HEK293 (cell line): ENCODE measurements around the gene GJC1.

Experiments
- GLIS2 ChIP-seq: fragments of 450-650 bp; formaldehyde crosslinking; IDR thresholded peaks from 2 replicates; pipeline ENCODE4 v1.5.1; 2016; ENCODE audit warnings: missing biosample characterization, missing genetic modification characterization
- MEIS1 ChIP-seq: sonication (generic); formaldehyde crosslinking; IDR thresholded peaks from 2 replicates; pipeline ENCODE4 v1.8.1; 2022; ENCODE audit warnings: missing genetic modification reagents, mild to moderate bottlenecking, borderline replicate concordance
- SALL2 ChIP-seq: fragments of 450-650 bp; formaldehyde crosslinking; IDR thresholded peaks from 2 replicates; pipeline ENCODE4 v1.5.0; 2017; ENCODE audit warnings: missing biosample characterization, mild to moderate bottlenecking, missing genetic modification characterization, borderline replicate concordance
- SCRT2 ChIP-seq: fragments of 450-650 bp; formaldehyde crosslinking; IDR thresholded peaks from 2 replicates; pipeline ENCODE4 v1.5.1; 2016; ENCODE audit warnings: missing biosample characterization, missing genetic modification characterization
- YY1 ChIP-seq: fragments of 450-650 bp; formaldehyde crosslinking; IDR thresholded peaks from 2 replicates; pipeline ENCODE4 v1.5.1; 2018; ENCODE audit warnings: missing biosample characterization, missing genetic modification characterization
- ZFP37 ChIP-seq: fragments of 450-650 bp; formaldehyde crosslinking; IDR thresholded peaks from 2 replicates; pipeline ENCODE4 v1.5.1; 2016; ENCODE audit warnings: missing biosample characterization, missing genetic modification characterization
- ZNF157 ChIP-seq: fragments of 450-650 bp; formaldehyde crosslinking; IDR thresholded peaks from 2 replicates; pipeline ENCODE4 v1.5.1; 2016; ENCODE audit warnings: missing biosample characterization, missing genetic modification characterization
- ZNF239 ChIP-seq: fragments of 450-650 bp; formaldehyde crosslinking; IDR thresholded peaks from 2 replicates; pipeline ENCODE4 v1.5.1; 2016; ENCODE audit warnings: missing biosample characterization, missing genetic modification characterization
- ZNF292 ChIP-seq: fragments of 450-650 bp; formaldehyde crosslinking; IDR thresholded peaks from 2 replicates; pipeline ENCODE4 v1.5.1; 2016; ENCODE audit warnings: low read depth, missing biosample characterization, missing genetic modification characterization, borderline replicate concordance
- ZNF311 ChIP-seq: fragments of 450-650 bp; formaldehyde crosslinking; IDR thresholded peaks from 2 replicates; pipeline ENCODE4 v1.5.1; 2017; ENCODE audit warnings: missing biosample characterization, missing genetic modification characterization, borderline replicate concordance
- ZNF404 ChIP-seq: fragments of 450-650 bp; formaldehyde crosslinking; IDR thresholded peaks from 2 replicates; pipeline ENCODE4 v1.5.1; 2017; ENCODE audit warnings: missing biosample characterization, missing genetic modification characterization
- ZNF558 ChIP-seq: fragments of 450-650 bp; formaldehyde crosslinking; IDR thresholded peaks from 2 replicates; pipeline ENCODE4 v1.5.1; 2016; ENCODE audit warnings: missing biosample characterization, missing genetic modification characterization
- ZNF585B ChIP-seq: fragments of 450-650 bp; formaldehyde crosslinking; IDR thresholded peaks from 2 replicates; pipeline ENCODE4 v1.5.1; 2016; ENCODE audit warnings: missing biosample characterization, missing genetic modification characterization
- TF ChIP-seq, protein P1 (sequence below): fragments of 450-650 bp; formaldehyde crosslinking; IDR thresholded peaks from 2 replicates; pipeline ENCODE4 v1.5.1; 2016; ENCODE audit warnings: missing biosample characterization, missing genetic modification characterization

DNA sequence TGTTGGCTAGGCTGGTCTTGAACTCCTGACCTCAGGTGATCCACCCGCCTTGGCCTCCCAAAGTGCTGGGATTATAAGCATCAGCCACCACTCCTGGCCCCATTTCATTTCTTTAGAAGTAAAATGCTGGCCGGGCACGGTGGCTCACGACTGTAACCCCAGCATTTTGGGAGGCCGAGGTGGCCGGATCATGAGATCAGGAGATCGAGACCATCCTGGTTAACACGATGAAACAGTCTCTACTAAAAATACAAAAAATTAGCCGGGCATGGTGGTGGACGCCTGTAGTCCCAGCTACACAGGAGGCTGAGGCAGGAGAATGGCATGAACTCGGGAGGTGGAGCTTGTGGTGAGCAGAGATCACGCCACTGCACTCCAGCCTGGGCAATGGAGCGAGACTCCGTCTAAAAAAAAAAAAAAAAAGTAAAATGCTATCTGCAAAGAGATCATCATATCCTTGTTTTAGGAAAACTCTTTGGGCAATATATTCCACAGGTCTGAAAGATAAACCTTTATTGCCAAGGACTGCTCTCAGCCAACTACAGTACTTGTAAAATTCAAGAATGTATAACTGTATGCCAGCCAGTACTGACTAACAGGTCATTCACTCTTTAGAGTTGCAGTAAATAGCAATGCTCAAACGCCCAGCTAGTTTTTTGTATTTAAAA lies 3.8 kb downstream of the GJC1 start:
- TF ChIP-seq GLIS2 (tag by site-specific recombination) (no peak), ZNF292 (tag by site-specific recombination) (no peak), ZNF157 (no peak), YY1 (tag by site-specific recombination) (no peak), ZNF239 (tag by site-specific recombination) (no peak), ZNF585B (tag by site-specific recombination) (no peak), ZNF558 (tag by site-specific recombination) (no peak), SCRT2 (tag by site-specific recombination) (no peak), ZNF311 (tag by site-specific recombination) (no peak), ZNF404 (tag by site-specific recombination) (no peak), ZFP37 (tag by site-specific recombination) (no peak), MEIS1 (CRISPR knock-in tag) (no peak), SALL2 (tag by site-specific recombination) (no peak)
- TF ChIP-seq, protein P1, sequence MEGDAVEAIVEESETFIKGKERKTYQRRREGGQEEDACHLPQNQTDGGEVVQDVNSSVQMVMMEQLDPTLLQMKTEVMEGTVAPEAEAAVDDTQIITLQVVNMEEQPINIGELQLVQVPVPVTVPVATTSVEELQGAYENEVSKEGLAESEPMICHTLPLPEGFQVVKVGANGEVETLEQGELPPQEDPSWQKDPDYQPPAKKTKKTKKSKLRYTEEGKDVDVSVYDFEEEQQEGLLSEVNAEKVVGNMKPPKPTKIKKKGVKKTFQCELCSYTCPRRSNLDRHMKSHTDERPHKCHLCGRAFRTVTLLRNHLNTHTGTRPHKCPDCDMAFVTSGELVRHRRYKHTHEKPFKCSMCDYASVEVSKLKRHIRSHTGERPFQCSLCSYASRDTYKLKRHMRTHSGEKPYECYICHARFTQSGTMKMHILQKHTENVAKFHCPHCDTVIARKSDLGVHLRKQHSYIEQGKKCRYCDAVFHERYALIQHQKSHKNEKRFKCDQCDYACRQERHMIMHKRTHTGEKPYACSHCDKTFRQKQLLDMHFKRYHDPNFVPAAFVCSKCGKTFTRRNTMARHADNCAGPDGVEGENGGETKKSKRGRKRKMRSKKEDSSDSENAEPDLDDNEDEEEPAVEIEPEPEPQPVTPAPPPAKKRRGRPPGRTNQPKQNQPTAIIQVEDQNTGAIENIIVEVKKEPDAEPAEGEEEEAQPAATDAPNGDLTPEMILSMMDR (tag by site-specific recombination): no peak
